ENCODE data around the gene UBALD2. TPM values are rescaled to one million over a fixed set of nuclear protein-coding genes. Genes with fewer than 3 reads are reported as not detected.

Gene UBALD2
- total and polyA plus RNA-seq, 2 of the 4 experiments (the other 2 are of a cell fraction), result 0.90 to 12.1 TPM

GRCh38 chr17:76237859-76238313, 27.3 kb upstream of the UBALD2 start:
- H4K91ac ChIP-seq (ENCODE audit: insufficient read depth, low read depth, low read length), result no peak overlapping the region
- H2BK15ac ChIP-seq (ENCODE audit: low read depth, low read length), result no peak overlapping the region
- no peaks in the 10 kb centered on the region for H3K9me3 ChIP-seq (ENCODE audit: control insufficient read depth, insufficient read depth, low read length)
- H3K36me3 ChIP-seq (ENCODE audit: control insufficient read depth, insufficient read depth, low read length), result no peaks in the 10 kb centered on the region
- no peak overlapping the region for H3K14ac ChIP-seq (replicated peaks; ENCODE audit: low read depth, low read length)
- H3K4me1 ChIP-seq (ENCODE audit: control insufficient read depth, insufficient read depth, low read length), result peaks cover 3% of the 10 kb centered on the region; the same call in 1 of the 2 replicates
- no peak overlapping the region for H4K5ac ChIP-seq (ENCODE audit: low read depth, low read length)
- no peak overlapping the region for H4K8ac ChIP-seq (ENCODE audit: low read depth in 2 of 2, low read length in 2 of 2)
- no peak overlapping the region for H3K4ac ChIP-seq (ENCODE audit: low read depth, low read length)
- no peak overlapping the region for H3K23ac ChIP-seq (ENCODE audit: low read depth, low read length)
- H3K18ac ChIP-seq (ENCODE audit: low read depth, low read length), result no peak overlapping the region
- peaks cover 9% of the 10 kb centered on the region for H3K27me3 ChIP-seq (ENCODE audit: control insufficient read depth, insufficient read depth, low read length)
- no TSS peak for BruUV-seq (replicated peaks)
- H2BK120ac ChIP-seq (ENCODE audit: low read depth, low read length), result no peak overlapping the region
- no peak overlapping the region for H3K27ac ChIP-seq (ENCODE audit: insufficient read depth, low read length)
- no peaks in the 10 kb centered on the region for H4K20me1 ChIP-seq (ENCODE audit: insufficient read depth, low read length)
- no peak overlapping the region for H3K4me2 ChIP-seq (ENCODE audit: low read depth, low read length)
- WGBS, 2 experiments (ENCODE audit: extremely low coverage in 2 of 2, insufficient read length in 1 of 2), result 80% methylated on average over 1 of the region's 7 CpGs; no CpG with 5 or more reads in 1 of the 2 experiments
- intact Hi-C loops (cut with micrococcal nuclease) (no loop called here), dilution Hi-C loops (cut with HindIII; ENCODE audit: low sequenced_read_pairs, unreplicated experiment) (no loop called here), in situ Hi-C loops (cut with MboI; ENCODE audit: low sequenced_read_pairs) (no loop called here)
- no peak overlapping the region for H2AK5ac ChIP-seq (ENCODE audit: low read depth, low read length)
- H2BK5ac ChIP-seq (ENCODE audit: low read depth, low read length, poor library complexity, severe bottlenecking), result no peak overlapping the region
- H2AK9ac ChIP-seq (replicated peaks; ENCODE audit: low read depth, low read length, poor library complexity), result no peak overlapping the region
- H2AFZ ChIP-seq (replicated peaks; ENCODE audit: low read length, poor library complexity), result no peak overlapping the region
- H3K9ac ChIP-seq (ENCODE audit: low read depth, low read length), result no peak overlapping the region
- H3K9me1 ChIP-seq (ENCODE audit: insufficient read depth, low read length), result no peaks in the 10 kb centered on the region; the same call in 1 of the 2 replicates
- TF ChIP-seq CEBPB (IDR thresholded peaks at IDR 0.05; ENCODE audit: low read depth, low read length) (0 out of 2 replicates have a peak, but pooled peaks have one; percentile 24), BHLHE40 (IDR thresholded peaks at IDR 0.05; ENCODE audit: low read depth, low read length) (no peak)
- 0 out of 4 replicates have a peak, but pooled peaks cover 0 to 3% of the 10 kb centered on the region in 2 experiments for H3K79me1 ChIP-seq (ENCODE audit: low read depth in 1 of 2, low read length in 2 of 2)
- ATAC-seq (ENCODE audit: low read depth) (no peak), DNase-seq (no peak)
- H3K56ac ChIP-seq (ENCODE audit: extremely low read depth, insufficient read depth, low read length), result no peak overlapping the region
- POLR2A ChIA-PET (ENCODE audit: unreplicated experiment), result interaction anchor here (0.6 kb wide), 1 partner anchor 20 kb away, joined by 3 read pairs; no protein-coding TSS in a partner anchor
- CTCF ChIA-PET, result interaction anchor here (0.9 kb wide), 1 partner anchor 42 kb away, joined by 3 read pairs; no protein-coding TSS in a partner anchor
- H3K4me3 ChIP-seq (ENCODE audit: insufficient read depth, low read depth, low read length), result no peak overlapping the region
- no peak overlapping the region for H2BK20ac ChIP-seq (ENCODE audit: low read depth, low read length)

Measured in IMR-90 (cell line).